Dermis microvascular lymphatic vessel endothelial cell (primary cell): ENCODE data around the gene ABCA9. TPM values are rescaled to one million over a fixed set of nuclear protein-coding genes. Genes with fewer than 3 reads are reported as not detected.
"Not testable (repeated sequence)": the region's sequence is repeated elsewhere in the genome, so short reads cannot be mapped to it uniquely, and the experiment has no call there.

ENCODE experiments used
- DNase-seq, 2 donors: peaks; one replicate each; pipeline versions ENCODE4 v3.0.0 to v3.0.0-alpha.2; 2010; ENCODE audit warnings: low read depth in 2 of 2
- total RNA-seq: library from RNA; depleted of rRNA; stranded (reverse); fragments of >200 nt; gene quantifications from 2 replicates; pipeline ENCODE4 v1.2.1, GENCODE V29; 2014

ABCA9 gene
- total RNA-seq, 1 donor from 2014 or later = 0.26 TPM

GRCh38 chr17:68954146-68954896 lies 106.4 kb downstream of the ABCA9 start:
- no peak for DNase-seq

GRCh38 chr17:68953340-68953997 lies 107.3 kb downstream of the ABCA9 start:
- DNase-seq = no peak

- no peak for DNase-seq
These were observed 110.0 kb downstream of the ABCA9 start for GRCh38 chr17:68950725-68951124.

- DNase-seq = not testable (repeated sequence)
These were observed 112.9 kb downstream of the ABCA9 start for GRCh38 chr17:68947868-68948267.

GRCh38 chr17:68944435-68945035 lies 116.2 kb downstream of the ABCA9 start:
- DNase-seq = no peak

GRCh38 chr17:68943812-68944182 lies 116.9 kb downstream of the ABCA9 start:
- DNase-seq = not testable (repeated sequence)

- DNase-seq = no peak
These were observed 117.5 kb downstream of the ABCA9 start for GRCh38 chr17:68943123-68943811.

GRCh38 chr17:68942389-68942788 lies 118.3 kb downstream of the ABCA9 start:
- no peak for DNase-seq

- no peak for DNase-seq
These were observed 119.0 kb downstream of the ABCA9 start for GRCh38 chr17:68941761-68942160.

- peak; percentile 74 to 88 for DNase-seq
These were observed 121.5 kb downstream of the ABCA9 start for GRCh38 chr17:68939195-68939594.

GRCh38 chr17:68937890-68938514 lies 122.7 kb downstream of the ABCA9 start:
- no peak for DNase-seq

- DNase-seq = no peak
These were observed 133.2 kb downstream of the ABCA9 start for GRCh38 chr17:68927516-68927915.

GRCh38 chr17:68924793-68925720 lies 135.7 kb downstream of the ABCA9 start:
- DNase-seq = no peak

Other genes starting within 250 kb of the ABCA9 start
- under 0.01 and 0.13 TPM in 2 replicates for gene ABCA8, start 105.5 kb downstream of the ABCA9 start, total RNA-seq
- gene ABCA6, start 81.0 kb upstream of the ABCA9 start, total RNA-seq = 2.2 and 7.5 TPM in 2 replicates
- gene ABCA10, start 167.9 kb upstream of the ABCA9 start, total RNA-seq = 0.13 and 0.76 TPM in 2 replicates